Stomach (tissue), 4 donors: ENCODE measurements around the gene IER5L.

Experiments used
- CTCF ChIP-seq, 7 experiments: fragments of 450-650 bp in 4 of 7; fragments of 200-600 bp in 3 of 7; sonication (generic) in 3 of 7; IDR thresholded peaks; one replicate each; pipeline ENCODE4 v1.5.1; 2016 to 2019; ENCODE audit warnings: antibody characterized with exemption in 7 of 7, control low read depth in 2 of 7, mild to moderate bottlenecking in 1 of 7
- EP300 ChIP-seq: sonication (generic); formaldehyde crosslinking; IDR thresholded peaks from one replicate; pipeline ENCODE4 v1.6.1; 2017; ENCODE audit warnings: antibody characterized with exemption
- POLR2A ChIP-seq, 4 donors: fragments of 450-650 bp; IDR thresholded peaks; one replicate each; pipeline ENCODE4 v1.6.1; 2016; ENCODE audit warnings: antibody characterized with exemption in 4 of 4, control low read depth in 2 of 4, mild to moderate bottlenecking in 1 of 4, moderate library complexity in 1 of 4
- POLR2AphosphoS5 ChIP-seq, 3 donors: sonication (generic); formaldehyde crosslinking; IDR thresholded peaks; one replicate each; pipeline ENCODE4 v1.6.1; 2016; ENCODE audit warnings: antibody characterized with exemption in 3 of 3

GRCh38 chr9:129151469-129151868 is 26.6 kb downstream of the IER5L start:
- TF ChIP-seq CTCF (IDR thresholded peaks at IDR 0.05): no peak
- TF ChIP-seq POLR2AphosphoS5 (IDR thresholded peaks at IDR 0.05): no peak
- TF ChIP-seq EP300: no peak
- TF ChIP-seq POLR2A (IDR thresholded peaks at IDR 0.05): no peak
